HCT116 (cell line): ENCODE data around the gene FEM1B. TPM values are rescaled to one million over a fixed set of nuclear protein-coding genes. Genes with fewer than 3 reads are reported as not detected.

Experiments used
- ATAC-seq: fragments of 200-7000 bp; cut with Tn5 transposase; 2 replicates; pipeline ENCODE4 v1.9.1; 2020; ENCODE audit warnings: mild to moderate bottlenecking, moderate library complexity
- BruUV-seq: library from RNA; stranded (reverse); fragments of 400-500 nt; replicated peaks from 2 replicates; lab custom pipeline; 2021; lab: Mats Ljungman, UMichigan
- CTCF ChIA-PET: fragments of 300-600 bp; sonication (Branson Sonifier 250); formaldehyde crosslinking; loops from one replicate; lab custom pipeline; 2021; ENCODE audit warnings: antibody characterized with exemption; lab: Charles Lee
- POLR2A ChIA-PET: fragments of 300-600, 350-600 bp; sonication (Branson Sonifier 250); formaldehyde crosslinking; loops from one replicate; lab custom pipeline; 2021; ENCODE audit warnings: antibody characterized with exemption; lab: Charles Lee
- RAD21 ChIA-PET, 2 experiments: fragments of 300-600 bp; sonication (Branson Sonifier 250); formaldehyde crosslinking; loops; one replicate each; lab custom pipeline; 2023; ENCODE audit warnings: low total read pairs in 2 of 2; ENCODE audit not compliant: uncharacterized antibody in 2 of 2, unreplicated experiment in 2 of 2, low non-redundant PET in 1 of 2; lab: Charles Lee
- DNase-seq: peaks from one replicate; pipeline ENCODE4 v3.0.0-alpha.2; 2010; ENCODE audit warnings: low read depth, low spot score
- H2AFZ ChIP-seq: fragments of 200-600 bp; shearing (Covaris generic), sonication (generic); 2 replicates; pipeline ENCODE4 v1.6.1; 2017; ENCODE audit warnings: low read depth, mixed run types, mixed read lengths, antibody characterized with exemption, low read length; ENCODE audit not compliant: poor library complexity, severe bottlenecking
- H3K27ac ChIP-seq: 2 replicates; pipeline ENCODE4 v1.5.1; 2012; ENCODE audit warnings: low read depth, low read length
- H3K27me3 ChIP-seq: fragments of 200-600 bp; sonication (generic); 2 replicates; pipeline ENCODE4 v1.6.1; 2016; ENCODE audit warnings: mixed run types, low read length, mixed read lengths; ENCODE audit not compliant: insufficient read depth
- H3K36me3 ChIP-seq, 2 experiments: fragments of 200-500 bp in 1 of 2; fragments of 200-600 bp in 1 of 2; sonication (Bioruptor generic) in 1 of 2; sonication (generic) in 1 of 2; 2 replicates each; pipeline versions ENCODE4 v1.5.1 to v1.6.1; 2014 to 2016; ENCODE audit warnings: low read length in 2 of 2, inconsistent platforms in 1 of 2, mixed read lengths in 1 of 2, mixed run types in 1 of 2; ENCODE audit not compliant: insufficient read depth in 2 of 2, control insufficient read depth in 1 of 2
- H3K4me1 ChIP-seq, 2 experiments: fragments of 200-600 bp in 1 of 2; sonication (generic) in 1 of 2; 2 replicates each; pipeline versions ENCODE4 v1.5.1 to v1.6.1; 2012 to 2017; ENCODE audit warnings: low read length in 2 of 2, inconsistent platforms in 1 of 2, mild to moderate bottlenecking in 1 of 2, mixed read lengths in 1 of 2, mixed run types in 1 of 2, moderate library complexity in 1 of 2; ENCODE audit not compliant: insufficient read depth in 2 of 2, control insufficient read depth in 1 of 2
- H3K4me2 ChIP-seq: fragments of 200-600 bp; sonication (generic); 2 replicates; pipeline ENCODE4 v1.6.1; 2017; ENCODE audit warnings: mixed run types, low read length, mixed read lengths
- H3K4me3 ChIP-seq, 2 experiments: fragments of 200-600 bp in 1 of 2; sonication (generic) in 1 of 2; replicated peaks in 1 of 2; 2 replicates each; pipeline ENCODE4 v1.5.1; 2011 to 2016; ENCODE audit warnings: low read length in 2 of 2, control low read depth in 1 of 2, low read depth in 1 of 2, mild to moderate bottlenecking in 1 of 2, mixed read lengths in 1 of 2, mixed run types in 1 of 2
- H3K79me2 ChIP-seq: fragments of 200-600 bp; sonication (generic); 2 replicates; pipeline ENCODE4 v1.6.1; 2017; ENCODE audit warnings: mild to moderate bottlenecking, mixed run types, low read length, moderate library complexity, mixed read lengths; ENCODE audit not compliant: insufficient read depth
- H3K9ac ChIP-seq: fragments of 200-600 bp; sonication (generic); 2 replicates; pipeline ENCODE4 v1.6.1; 2016; ENCODE audit warnings: low read length, mixed read lengths
- H3K9me2 ChIP-seq: fragments of 200-600 bp; sonication (generic), shearing (Covaris generic); 2 replicates; pipeline ENCODE4 v1.6.1; 2017; ENCODE audit warnings: mixed run types, mild to moderate bottlenecking, moderate library complexity; ENCODE audit not compliant: insufficient read depth
- H3K9me3 ChIP-seq, 2 experiments: fragments of 200-500 bp in 1 of 2; fragments of 200-600 bp in 1 of 2; sonication (Bioruptor generic) in 1 of 2; sonication (generic) in 1 of 2; 2 replicates each; pipeline ENCODE4 v1.6.1; 2014 to 2017; ENCODE audit warnings: low read length in 2 of 2, mixed read lengths in 2 of 2, inconsistent platforms in 1 of 2, low read depth in 1 of 2, mild to moderate bottlenecking in 1 of 2, mixed run types in 1 of 2, moderate library complexity in 1 of 2; ENCODE audit not compliant: control insufficient read depth in 1 of 2, insufficient read depth in 1 of 2
- H4K20me1 ChIP-seq: fragments of 200-600 bp; sonication (generic), shearing (Covaris generic); 2 replicates; pipeline ENCODE4 v1.6.1; 2017; ENCODE audit warnings: mixed run types, mild to moderate bottlenecking, moderate library complexity; ENCODE audit not compliant: insufficient read depth
- CBX3 ChIP-seq: IDR thresholded peaks from 2 replicates; pipeline ENCODE4 v1.6.1; 2012; ENCODE audit warnings: low read depth
- ELF1 ChIP-seq: IDR thresholded peaks from 2 replicates; pipeline ENCODE4 v1.6.1; 2012; ENCODE audit warnings: low read depth, borderline replicate concordance
- EZH2 ChIP-seq: fragments of 200-600 bp; sonication (generic); IDR thresholded peaks from 2 replicates; pipeline ENCODE4 v1.6.1; 2017; ENCODE audit warnings: antibody characterized with exemption, mixed run types
- EZH2phosphoT487 ChIP-seq: fragments of 200-600 bp; IDR thresholded peaks from 2 replicates; pipeline ENCODE4 v1.6.1; 2018; ENCODE audit warnings: antibody characterized with exemption, borderline replicate concordance
- FOSL1 ChIP-seq: IDR thresholded peaks from 2 replicates; pipeline ENCODE4 v1.6.1; 2012; ENCODE audit warnings: low read depth
- POLR2A ChIP-seq: IDR thresholded peaks from 2 replicates; pipeline ENCODE4 v1.7.0; 2011; ENCODE audit warnings: borderline replicate concordance; ENCODE audit not compliant: insufficient read depth, insufficient read length; ENCODE audit errors: extremely low read depth
- POLR2AphosphoS5 ChIP-seq: IDR thresholded peaks from 2 replicates; pipeline ENCODE4 v1.6.1; 2011; ENCODE audit warnings: mild to moderate bottlenecking, low read depth, low read length, moderate library complexity
- SRF ChIP-seq: IDR thresholded peaks from 2 replicates; pipeline ENCODE4 v1.6.1; 2012; ENCODE audit warnings: low read depth
- TCF7L2 ChIP-seq: IDR thresholded peaks from 2 replicates; pipeline ENCODE4 v1.7.0; 2011; ENCODE audit warnings: borderline replicate concordance, inconsistent platforms; ENCODE audit not compliant: insufficient read depth, insufficient read length; ENCODE audit errors: extremely low read depth
- ZFX ChIP-seq: fragments of 450-650 bp; IDR thresholded peaks from 2 replicates; pipeline ENCODE4 v1.6.1; 2017
- intact Hi-C: fragments of 100-400 bp; cut with micrococcal nuclease; formaldehyde crosslinking; loops from 2 replicates; pipeline ENCODE4 v1.10.0; 2022
- total RNA-seq: library from RNA; stranded (reverse); gene quantifications from one replicate; pipeline ENCODE4 v1.2.1, GENCODE V29; 2021; ENCODE audit not compliant: unreplicated experiment
- TF ChIP-seq, protein P1 (sequence below): IDR thresholded peaks from 2 replicates; pipeline ENCODE4 v1.6.1; 2012
- TF ChIP-seq, protein P2 (sequence below): IDR thresholded peaks from 2 replicates; pipeline ENCODE4 v1.6.1; 2012

Gene FEM1B
- total RNA-seq, 1 experiment from 2014 or later, result 39.7 TPM

DNA sequence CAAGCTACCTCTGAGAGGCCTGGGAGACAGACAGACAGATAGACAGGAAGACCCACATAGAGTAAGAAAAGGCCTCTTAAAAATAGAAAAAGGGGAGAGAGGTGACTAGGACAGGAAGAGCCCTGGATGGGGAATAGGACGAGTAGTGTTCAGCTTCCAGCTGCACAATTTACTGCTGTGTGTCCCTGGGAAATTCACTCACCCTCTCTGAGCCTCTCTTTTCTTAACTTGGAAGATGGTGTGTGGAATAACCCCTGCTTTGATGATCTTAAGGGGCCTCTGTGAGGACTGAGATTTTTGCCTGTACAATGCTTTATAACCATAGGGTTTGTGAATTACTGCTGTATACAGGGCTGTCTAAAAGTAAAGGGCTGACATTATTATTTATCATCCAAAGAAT is 37.5 kb downstream of the FEM1B start (continued):
- TF ChIP-seq, protein P1, sequence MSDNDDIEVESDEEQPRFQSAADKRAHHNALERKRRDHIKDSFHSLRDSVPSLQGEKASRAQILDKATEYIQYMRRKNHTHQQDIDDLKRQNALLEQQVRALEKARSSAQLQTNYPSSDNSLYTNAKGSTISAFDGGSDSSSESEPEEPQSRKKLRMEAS, result no peak
- TF ChIP-seq TCF7L2 (no peak), POLR2AphosphoS5 (no peak), ZFX (no peak), EZH2phosphoT487 (no peak), POLR2A (no peak), EZH2 (no peak), FOSL1 (no peak), CBX3 (no peak), ELF1 (no peak)
- TF ChIP-seq, all 23 proteins: peak for 0

DNA sequence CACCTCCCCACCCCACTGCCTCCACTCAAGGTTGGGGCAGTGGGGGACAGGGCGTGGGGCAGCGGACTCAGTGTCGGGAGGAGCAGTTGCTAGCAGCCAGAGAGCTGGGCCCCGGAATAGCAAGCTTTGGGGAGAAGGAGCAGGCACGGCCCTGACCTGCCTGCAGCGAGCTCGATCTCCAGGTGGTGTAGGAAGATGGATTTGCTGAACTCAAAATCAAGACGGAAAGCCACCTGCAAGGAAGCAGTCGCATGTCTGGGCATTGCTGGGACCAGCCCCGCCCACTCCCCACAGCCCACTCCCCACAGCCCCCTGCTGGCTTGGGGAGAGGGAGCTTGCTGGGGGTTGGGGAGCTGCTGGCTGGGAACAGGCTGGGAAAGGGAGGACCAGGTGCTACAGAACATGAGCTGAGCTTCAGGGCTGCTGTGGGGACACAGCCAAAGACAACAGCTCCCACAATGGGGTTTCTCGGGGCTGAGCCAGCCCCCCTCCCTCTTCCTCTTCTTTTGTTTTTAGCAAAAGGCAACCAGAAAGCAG is 38.0 kb downstream of the FEM1B start:
- H3K27ac ChIP-seq, result no peak overlapping the region
- H4K20me1 ChIP-seq, result no peaks in the 10 kb centered on the region
- intact Hi-C loops, result no loop called here
- RAD21 ChIA-PET, result no interaction called here
- no peak overlapping the region for H3K4me3 ChIP-seq
- POLR2A ChIA-PET, result no interaction called here
- no TSS peak for BruUV-seq
- H3K36me3 ChIP-seq, result no peaks in the 10 kb centered on the region
- H3K4me1 ChIP-seq, result no peaks in the 10 kb centered on the region
- ATAC-seq, result no peak
- H3K9me3 ChIP-seq, result no peaks in the 10 kb centered on the region
- no peaks in the 10 kb centered on the region for H3K79me2 ChIP-seq
- no peak overlapping the region for H2AFZ ChIP-seq
- DNase-seq, result no peak
- TF ChIP-seq EZH2 (no peak), SRF (no peak), ZFX (no peak), POLR2A (no peak)
- TF ChIP-seq, protein P2, sequence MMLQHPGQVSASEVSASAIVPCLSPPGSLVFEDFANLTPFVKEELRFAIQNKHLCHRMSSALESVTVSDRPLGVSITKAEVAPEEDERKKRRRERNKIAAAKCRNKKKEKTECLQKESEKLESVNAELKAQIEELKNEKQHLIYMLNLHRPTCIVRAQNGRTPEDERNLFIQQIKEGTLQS, result no peak
- TF ChIP-seq, protein P1, result no peak
- TF ChIP-seq, all 23 proteins: peak for 0
- H3K4me2 ChIP-seq, result no peak overlapping the region
- no peaks in the 10 kb centered on the region for H3K9me2 ChIP-seq
- CTCF ChIA-PET, result interaction anchor here (3.4 kb wide), 1 partner anchor 9 kb away, joined by 17 read pairs; no protein-coding TSS in a partner anchor
- no peak overlapping the region for H3K9ac ChIP-seq
- H3K27me3 ChIP-seq, result no peaks in the 10 kb centered on the region
